Stimulated activated CD8-positive, alpha-beta memory T cell treated with anti-CD3 and anti-CD28 coated beads, Interleukin-4, amount 100 ng/mL, for 24 hours (primary cell): ENCODE results near the gene BPIFB1.

ENCODE experiments used
- DNase-seq: peaks from one replicate; pipeline ENCODE4 v3.0.0-alpha.2; 2020; ENCODE audit warnings: low read depth

Gene BPIFB1

GRCh38 chr20:33272155-33272873, 10.7 kb upstream of the BPIFB1 start:
- no peak for DNase-seq

- no peak for DNase-seq
Measured at GRCh38 chr20:33273117-33273851, 9.7 kb upstream of the BPIFB1 start.

GRCh38 chr20:33275215-33275614, 7.8 kb upstream of the BPIFB1 start:
- DNase-seq: no peak

GRCh38 chr20:33275871-33276270, 7.1 kb upstream of the BPIFB1 start:
- no peak for DNase-seq

GRCh38 chr20:33276303-33277113, 6.5 kb upstream of the BPIFB1 start:
- DNase-seq: no peak

- no peak for DNase-seq
Measured at GRCh38 chr20:33277471-33278441, 5.3 kb upstream of the BPIFB1 start.

- no peak for DNase-seq
Measured at GRCh38 chr20:33278700-33279099, 4.3 kb upstream of the BPIFB1 start.

- no peak for DNase-seq
Measured at GRCh38 chr20:33279261-33279910, 3.6 kb upstream of the BPIFB1 start.

GRCh38 chr20:33280000-33280680, 2.9 kb upstream of the BPIFB1 start:
- DNase-seq: no peak

GRCh38 chr20:33280775-33281174, 2.2 kb upstream of the BPIFB1 start:
- DNase-seq: no peak

- no peak for DNase-seq
Measured at GRCh38 chr20:33281550-33282146, 1.4 kb upstream of the BPIFB1 start.

- no peak for DNase-seq
Measured at GRCh38 chr20:33282196-33282934, 649 bp upstream of the BPIFB1 start.

- DNase-seq: no peak
Measured at GRCh38 chr20:33284284-33284683, 1.3 kb downstream of the BPIFB1 start.

GRCh38 chr20:33284937-33285336, 1.9 kb downstream of the BPIFB1 start:
- DNase-seq: no peak

GRCh38 chr20:33285861-33286495, 3.0 kb downstream of the BPIFB1 start:
- no peak for DNase-seq

- no peak for DNase-seq
Measured at GRCh38 chr20:33287884-33288283, 4.9 kb downstream of the BPIFB1 start.

GRCh38 chr20:33290852-33291251, 7.8 kb downstream of the BPIFB1 start:
- no peak for DNase-seq

GRCh38 chr20:33291416-33291815, 8.4 kb downstream of the BPIFB1 start:
- no peak for DNase-seq

- DNase-seq: peak; percentile 64
Measured at GRCh38 chr20:33291830-33292355, 8.9 kb downstream of the BPIFB1 start.
